ENCODE data around the gene EPB42. TPM values are rescaled to one million over a fixed set of nuclear protein-coding genes. Genes with fewer than 3 reads are reported as not detected.

Gene EPB42
- total RNA-seq, 2 experiments from 2014 or later = not detected

DNA sequence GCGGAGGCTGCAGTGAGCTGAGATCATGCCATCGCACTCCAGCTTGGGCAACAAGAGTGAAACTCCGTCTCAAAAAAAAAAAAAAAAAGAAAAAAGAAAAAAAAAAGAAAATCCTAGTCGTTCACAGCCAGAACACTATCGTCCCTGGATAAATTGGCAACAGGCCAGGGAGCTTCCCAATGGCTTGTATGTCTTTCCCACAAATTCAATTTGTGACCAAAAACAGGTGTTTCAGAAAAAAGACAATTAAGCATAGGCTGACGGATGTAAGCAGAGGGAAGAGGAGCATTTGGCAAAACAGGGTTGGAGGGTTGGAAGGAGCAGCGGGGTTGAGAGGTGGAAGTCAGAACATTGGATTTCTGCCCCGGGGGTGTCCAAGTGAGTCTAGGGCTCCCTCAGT is 8.5 kb downstream of the EPB42 start:
- Histone ChIP-seq H3K4me3 (ENCODE audit: low read length) (no peak overlapping the region), H3K36me3 (ENCODE audit: insufficient read depth, low read length) (no peaks in the 10 kb centered on the region), H3K9me3 (ENCODE audit: control insufficient read depth in 1 of 2, insufficient read depth in 1 of 2, low read length in 2 of 2) (no peaks in the 10 kb centered on the region), H3K4me1 (ENCODE audit: insufficient read depth, low read length) (no peaks in the 10 kb centered on the region), H3K27me3 (ENCODE audit: control insufficient read depth in 1 of 2, insufficient read depth in 2 of 2, low read length in 2 of 2) (peaks cover 3 to 13% of the 10 kb centered on the region in 2 experiments), H3K27ac (ENCODE audit: low read depth in 1 of 2, low read length in 2 of 2) (no peak overlapping the region)
- Mint-ChIP-seq H3K36me3 (ENCODE audit: low read depth) (no peaks in the 10 kb centered on the region), H3K27me3 (peaks cover 10% of the 10 kb centered on the region), H3K4me1 (ENCODE audit: low read depth) (no peaks in the 10 kb centered on the region), H3K4me3 (no peak overlapping the region), H3K27ac (no peak overlapping the region), H3K9me3 (no peaks in the 10 kb centered on the region)
- ChIA-PET CTCF (no interaction called here), POLR2A (no interaction called here)
- TF ChIP-seq, protein P1, sequence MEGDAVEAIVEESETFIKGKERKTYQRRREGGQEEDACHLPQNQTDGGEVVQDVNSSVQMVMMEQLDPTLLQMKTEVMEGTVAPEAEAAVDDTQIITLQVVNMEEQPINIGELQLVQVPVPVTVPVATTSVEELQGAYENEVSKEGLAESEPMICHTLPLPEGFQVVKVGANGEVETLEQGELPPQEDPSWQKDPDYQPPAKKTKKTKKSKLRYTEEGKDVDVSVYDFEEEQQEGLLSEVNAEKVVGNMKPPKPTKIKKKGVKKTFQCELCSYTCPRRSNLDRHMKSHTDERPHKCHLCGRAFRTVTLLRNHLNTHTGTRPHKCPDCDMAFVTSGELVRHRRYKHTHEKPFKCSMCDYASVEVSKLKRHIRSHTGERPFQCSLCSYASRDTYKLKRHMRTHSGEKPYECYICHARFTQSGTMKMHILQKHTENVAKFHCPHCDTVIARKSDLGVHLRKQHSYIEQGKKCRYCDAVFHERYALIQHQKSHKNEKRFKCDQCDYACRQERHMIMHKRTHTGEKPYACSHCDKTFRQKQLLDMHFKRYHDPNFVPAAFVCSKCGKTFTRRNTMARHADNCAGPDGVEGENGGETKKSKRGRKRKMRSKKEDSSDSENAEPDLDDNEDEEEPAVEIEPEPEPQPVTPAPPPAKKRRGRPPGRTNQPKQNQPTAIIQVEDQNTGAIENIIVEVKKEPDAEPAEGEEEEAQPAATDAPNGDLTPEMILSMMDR (IDR thresholded peaks at IDR 0.05) = no peak
- ATAC-seq (ENCODE audit: poor library complexity) (no peak), DNase-seq (no peak)
- intact Hi-C loops (cut with DNase I, micrococcal nuclease) = no loop called here

DNA sequence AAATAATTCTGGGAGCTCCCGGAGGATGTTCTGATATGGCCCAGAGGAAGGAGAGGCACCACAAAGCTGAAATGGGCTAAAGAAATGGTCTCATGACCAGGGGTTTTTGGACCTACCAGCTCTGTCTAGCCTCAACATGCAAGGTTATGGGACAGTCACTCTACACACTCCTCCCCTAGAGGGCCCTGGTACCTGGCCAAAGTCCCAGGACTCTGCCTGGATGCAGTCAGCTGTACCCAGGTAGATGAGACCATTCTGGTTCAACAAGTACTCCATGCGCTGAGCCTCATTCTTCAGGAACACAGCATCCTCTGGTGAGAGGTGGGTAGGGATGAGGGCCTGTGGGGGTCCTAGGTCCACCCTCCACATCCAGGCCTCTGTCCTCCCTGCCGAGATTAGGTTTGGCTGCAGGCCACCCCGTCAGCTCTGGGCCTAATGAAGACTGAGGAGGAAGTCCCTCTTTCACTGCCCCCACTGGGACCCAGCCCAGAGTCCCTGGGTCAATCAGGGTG is 9.5 kb downstream of the EPB42 start:
- no peaks in the 10 kb centered on the region for H3K36me3 ChIP-seq (ENCODE audit: insufficient read depth, low read length)
- Mint-ChIP-seq H3K9me3 (no peaks in the 10 kb centered on the region), H3K27me3 (peaks cover 10% of the 10 kb centered on the region), H3K4me1 (ENCODE audit: low read depth) (no peaks in the 10 kb centered on the region), H3K4me3 (no peak overlapping the region), H3K36me3 (ENCODE audit: low read depth) (no peaks in the 10 kb centered on the region), H3K27ac (no peak overlapping the region)
- TF ChIP-seq, protein P1 (IDR thresholded peaks at IDR 0.05) = no peak
- ATAC-seq (ENCODE audit: poor library complexity) = no peak
- H3K4me3 ChIP-seq (ENCODE audit: low read length) = no peak overlapping the region
- peaks cover 3 to 13% of the 10 kb centered on the region in 2 experiments for H3K27me3 ChIP-seq (ENCODE audit: control insufficient read depth in 1 of 2, insufficient read depth in 2 of 2, low read length in 2 of 2)
- ChIA-PET POLR2A (no interaction called here), CTCF (no interaction called here)
- H3K4me1 ChIP-seq (ENCODE audit: insufficient read depth, low read length) = no peaks in the 10 kb centered on the region
- no peaks in the 10 kb centered on the region for H3K9me3 ChIP-seq (ENCODE audit: control insufficient read depth in 1 of 2, insufficient read depth in 1 of 2, low read length in 2 of 2)
- intact Hi-C loops (cut with DNase I, micrococcal nuclease) = no loop called here
- H3K27ac ChIP-seq (ENCODE audit: low read depth in 1 of 2, low read length in 2 of 2) = no peak overlapping the region
- DNase-seq = no peak

DNA sequence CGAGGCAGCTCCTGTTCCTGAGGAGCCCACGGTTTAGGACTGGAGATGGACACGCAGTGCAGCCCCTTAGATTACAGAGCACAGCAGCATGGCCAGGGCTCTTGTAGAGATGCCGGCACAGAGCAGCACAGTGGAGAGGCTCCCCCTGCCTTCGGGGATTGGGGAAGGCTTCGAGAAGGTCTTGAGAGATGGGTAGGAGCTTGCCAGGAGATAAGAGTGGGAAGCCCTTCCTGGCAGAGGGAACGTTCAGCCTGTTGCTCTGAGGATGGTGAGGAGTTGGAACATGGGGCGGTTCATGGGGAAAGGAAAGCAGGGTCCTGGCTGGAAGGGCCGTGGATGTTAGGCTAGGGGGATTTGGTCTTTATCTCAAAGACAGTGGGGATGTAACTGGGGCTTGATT is 10.0 kb downstream of the EPB42 start:
- no peak overlapping the region for H3K4me3 ChIP-seq (ENCODE audit: low read length)
- no peaks in the 10 kb centered on the region for H3K4me1 Mint-ChIP-seq (ENCODE audit: low read depth)
- TF ChIP-seq, protein P1 (IDR thresholded peaks at IDR 0.05) = no peak
- H3K27me3 Mint-ChIP-seq = peaks cover 10% of the 10 kb centered on the region
- intact Hi-C loops (cut with DNase I, micrococcal nuclease) = no loop called here
- H3K36me3 ChIP-seq (ENCODE audit: insufficient read depth, low read length) = no peaks in the 10 kb centered on the region
- H3K9me3 Mint-ChIP-seq = no peaks in the 10 kb centered on the region
- no peak overlapping the region for H3K4me3 Mint-ChIP-seq
- POLR2A ChIA-PET = no interaction called here
- H3K27ac ChIP-seq (ENCODE audit: low read depth in 1 of 2, low read length in 2 of 2) = no peak overlapping the region
- ATAC-seq (ENCODE audit: poor library complexity) (no peak), DNase-seq (no peak)
- no peaks in the 10 kb centered on the region for H3K36me3 Mint-ChIP-seq (ENCODE audit: low read depth)
- H3K4me1 ChIP-seq (ENCODE audit: insufficient read depth, low read length) = no peaks in the 10 kb centered on the region
- H3K27me3 ChIP-seq (ENCODE audit: control insufficient read depth in 1 of 2, insufficient read depth in 2 of 2, low read length in 2 of 2) = peaks cover 3 to 13% of the 10 kb centered on the region in 2 experiments
- no peak overlapping the region for H3K27ac Mint-ChIP-seq
- CTCF ChIA-PET = interaction anchor here (0.6 kb wide), 1 partner anchor 146 kb away, joined by 3 read pairs; no protein-coding TSS in a partner anchor
- no peaks in the 10 kb centered on the region for H3K9me3 ChIP-seq (ENCODE audit: control insufficient read depth in 1 of 2, insufficient read depth in 1 of 2, low read length in 2 of 2)

Measured in CD4-positive, alpha-beta T cell (primary cell).